CD4-positive, alpha-beta T cell (primary cell): Measurements from ENCODE around the gene NUDT12. TPM values are rescaled to one million over a fixed set of nuclear protein-coding genes. Genes with fewer than 3 reads are reported as not detected.

Experiments used
- ATAC-seq: fragments of 200-7000 bp; cut with Tn5 transposase; one replicate; pipeline ENCODE4 v1.10.0; 2022; ENCODE audit warnings: mild to moderate bottlenecking; ENCODE audit not compliant: poor library complexity
- CTCF ChIA-PET: fragments of 350-600 bp; sonication (Branson Sonifier 250); formaldehyde crosslinking; loops from one replicate; lab custom pipeline; 2021; ENCODE audit warnings: antibody characterized with exemption, inconsistent platforms; lab: Charles Lee
- POLR2A ChIA-PET: fragments of 350-600 bp; sonication (Branson Sonifier 250); formaldehyde crosslinking; loops from one replicate; lab custom pipeline; 2021; ENCODE audit warnings: antibody characterized with exemption, inconsistent platforms; lab: Charles Lee
- DNase-seq, 14 experiments: peaks; one replicate each; pipeline ENCODE4 v3.0.0-alpha.2; 2013 to 2020; ENCODE audit warnings: mixed read lengths in 2 of 14
- H3K27ac ChIP-seq, 2 donors: one replicate each; pipeline versions ENCODE4 v1.5.1 to v1.7.0; 2013; ENCODE audit warnings: low read length in 2 of 2, low read depth in 1 of 2, mild to moderate bottlenecking in 1 of 2
- H3K27me3 ChIP-seq, 2 experiments: 1 replicate in 1 of 2; 2 replicates in 1 of 2; pipeline versions ENCODE4 v1.6.1 to v1.7.0; 2013; ENCODE audit warnings: low read length in 2 of 2, control low read depth in 1 of 2, mild to moderate bottlenecking in 1 of 2, moderate library complexity in 1 of 2; ENCODE audit not compliant: insufficient read depth in 2 of 2, control insufficient read depth in 1 of 2
- H3K36me3 ChIP-seq: one replicate; pipeline ENCODE4 v1.6.1; 2013; ENCODE audit warnings: low read length, control low read depth; ENCODE audit not compliant: insufficient read depth
- H3K4me1 ChIP-seq: one replicate; pipeline ENCODE4 v1.6.1; 2013; ENCODE audit warnings: low read length, control low read depth; ENCODE audit not compliant: insufficient read depth
- H3K4me3 ChIP-seq: one replicate; pipeline ENCODE4 v1.5.1; 2013; ENCODE audit warnings: mild to moderate bottlenecking, low read length, moderate library complexity
- H3K9me3 ChIP-seq, 2 experiments: 1 replicate in 1 of 2; 2 replicates in 1 of 2; pipeline versions ENCODE4 v1.6.1 to v1.7.0; 2013; ENCODE audit warnings: low read length in 2 of 2, mild to moderate bottlenecking in 2 of 2, control low read depth in 1 of 2, moderate library complexity in 1 of 2; ENCODE audit not compliant: control insufficient read depth in 1 of 2, insufficient read depth in 1 of 2
- H3K27ac Mint-ChIP-seq: one replicate; pipeline ENCODE4 v1.8.0; 2020; ENCODE audit warnings: mixed read lengths
- H3K27me3 Mint-ChIP-seq: one replicate; pipeline ENCODE4 v1.8.0; 2021; ENCODE audit warnings: mixed read lengths
- H3K36me3 Mint-ChIP-seq: one replicate; pipeline ENCODE4 v1.8.0; 2021; ENCODE audit warnings: low read depth, mixed read lengths
- H3K4me1 Mint-ChIP-seq: one replicate; pipeline ENCODE4 v1.8.0; 2021; ENCODE audit warnings: low read depth, mixed read lengths
- H3K4me3 Mint-ChIP-seq: one replicate; pipeline ENCODE4 v1.8.0; 2020; ENCODE audit warnings: mild to moderate bottlenecking, mixed read lengths
- H3K9me3 Mint-ChIP-seq: one replicate; pipeline ENCODE4 v1.8.0; 2020; ENCODE audit warnings: mixed read lengths
- CTCF ChIP-seq: fragments of 200-600 bp; IDR thresholded peaks from one replicate; pipeline ENCODE4 v1.8.0; 2022; ENCODE audit warnings: antibody characterized with exemption, mild to moderate bottlenecking
- intact Hi-C, 2 experiments: fragments of 100-400 bp; cut with DNase I in 1 of 2; cut with micrococcal nuclease in 1 of 2; formaldehyde crosslinking; loops; one replicate each; pipeline versions ENCODE4 v1.15.1 to v1.9.0; 2023 to 2025; cut with DNase I, micrococcal nuclease
- total RNA-seq, 174 experiments: library from RNA in 2 of 174; stranded (reverse) in 2 of 174; gene quantifications; one replicate each; pipeline ENCODE4 v1.2.3 and lab custom pipeline; 2021 to 2026

NUDT12 gene
- total RNA-seq, 2 experiments from 2014 or later = 1.0 to 1.4 TPM

DNA sequence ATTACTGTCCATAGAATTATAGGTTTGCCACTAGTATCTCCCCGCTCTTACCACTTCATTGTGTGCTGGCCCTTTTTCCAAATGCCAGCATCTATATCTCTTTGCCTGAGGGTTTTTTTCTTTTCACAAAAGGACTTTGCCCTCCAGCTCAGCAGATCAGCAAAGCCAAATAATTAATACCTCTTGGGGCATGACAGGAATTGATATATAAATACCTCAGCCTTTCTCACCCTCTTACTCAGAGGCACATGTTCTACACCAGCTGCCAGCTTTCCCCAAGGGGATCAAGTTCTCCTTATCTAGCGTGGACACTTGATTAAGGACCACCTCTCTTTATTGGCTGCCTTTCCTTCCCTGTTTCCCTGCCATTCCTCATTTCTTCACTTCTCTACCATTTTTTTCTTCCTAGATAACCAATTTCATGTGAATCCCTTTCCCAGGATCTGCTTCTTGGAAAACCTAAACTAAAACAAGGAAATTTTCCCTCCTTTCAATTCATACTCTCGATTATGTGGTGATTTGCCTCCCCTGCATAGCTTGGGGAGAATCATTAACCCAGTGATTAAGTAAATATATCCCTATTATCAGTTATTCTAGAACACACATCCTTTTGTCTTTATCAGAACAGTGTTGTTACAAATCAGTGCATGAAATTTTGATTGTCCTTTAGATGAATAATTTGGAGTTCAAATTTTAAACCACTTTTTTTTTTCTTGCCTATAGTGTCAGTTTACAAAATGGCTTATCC is 6.9 kb upstream of the NUDT12 start:
- intact Hi-C loops = loop anchor here in 1 of 2 experiments (10.0 kb wide), 1 partner anchor 315 kb away; the partner anchor contains the start of gene MACIR
- Mint-ChIP-seq H3K27ac (no peak overlapping the region), H3K4me1 (no peaks in the 10 kb centered on the region), H3K27me3 (peaks cover 19% of the 10 kb centered on the region), H3K36me3 (no peaks in the 10 kb centered on the region), H3K4me3 (no peak overlapping the region), H3K9me3 (no peaks in the 10 kb centered on the region)
- Histone ChIP-seq H3K9me3 (no peaks in the 10 kb centered on the region), H3K36me3 (no peaks in the 10 kb centered on the region), H3K27me3 (no peaks in the 10 kb centered on the region), H3K4me1 (no peaks in the 10 kb centered on the region), H3K27ac (no peak overlapping the region), H3K4me3 (no peak overlapping the region)
- TF ChIP-seq CTCF = no peak
- CTCF ChIA-PET = no interaction called here
- POLR2A ChIA-PET = no interaction called here
- ATAC-seq (no peak), DNase-seq (no peak)

GRCh38 chr5:103565719-103566118 is 3.1 kb upstream of the NUDT12 start:
- ChIA-PET POLR2A (no interaction called here), CTCF (no interaction called here)
- Mint-ChIP-seq H3K36me3 (peaks cover 4% of the 10 kb centered on the region), H3K4me3 (peak overlapping the region; percentile 40), H3K9me3 (no peaks in the 10 kb centered on the region), H3K4me1 (peaks cover 26% of the 10 kb centered on the region), H3K27ac (no peak overlapping the region), H3K27me3 (peaks cover 5% of the 10 kb centered on the region)
- Histone ChIP-seq H3K27me3 (no peaks in the 10 kb centered on the region), H3K4me3 (no peak overlapping the region), H3K27ac (no peak overlapping the region), H3K36me3 (no peaks in the 10 kb centered on the region), H3K9me3 (no peaks in the 10 kb centered on the region), H3K4me1 (peaks cover 3% of the 10 kb centered on the region)
- intact Hi-C loops = loop anchor here in 1 of 2 experiments (10.0 kb wide), 1 partner anchor 311 kb away; the partner anchor contains the start of gene MACIR
- DNase-seq (no peak), ATAC-seq (no peak)
- TF ChIP-seq CTCF = no peak

- no peaks in the 10 kb centered on the region for H3K27me3 ChIP-seq
- H3K27ac ChIP-seq = no peak overlapping the region
- ATAC-seq (peak; percentile 17), DNase-seq (no peak)
- H3K27ac Mint-ChIP-seq = peak overlapping the region; percentile 85
- intact Hi-C loops = loop anchor here in 1 of 2 experiments (10.0 kb wide), 1 partner anchor 307 kb away; the partner anchor contains the start of gene MACIR
- ChIA-PET CTCF (no interaction called here), POLR2A (no interaction called here)
- H3K4me1 ChIP-seq = peaks cover 3% of the 10 kb centered on the region
- H3K27me3 Mint-ChIP-seq = no peaks in the 10 kb centered on the region
- H3K4me3 Mint-ChIP-seq = peak overlapping the region; percentile 96
- peaks cover 26% of the 10 kb centered on the region for H3K4me1 Mint-ChIP-seq
- no peak for TF ChIP-seq CTCF
- H3K4me3 ChIP-seq = peak overlapping the region; percentile 62
- H3K36me3 Mint-ChIP-seq = peaks cover 4% of the 10 kb centered on the region
- H3K36me3 ChIP-seq = no peaks in the 10 kb centered on the region
- no peaks in the 10 kb centered on the region for H3K9me3 ChIP-seq
- no peaks in the 10 kb centered on the region for H3K9me3 Mint-ChIP-seq
Observed at GRCh38 chr5:103561685-103562452, 720 bp downstream of the NUDT12 start.
